K562 (cell line): ENCODE results near the gene ARMC12. TPM values are rescaled to one million over a fixed set of nuclear protein-coding genes. Genes with fewer than 3 reads are reported as not detected.
A peak's percentile ranks its signal among the peaks of the same experiment; 100 is the strongest.

ENCODE experiments used
- CBFB ChIP-seq: sonication (generic); formaldehyde crosslinking; IDR thresholded peaks from 2 replicates; pipeline ENCODE4 v1.4.0; 2020; ENCODE audit warnings: mild to moderate bottlenecking, missing genetic modification reagents
- EZH2 ChIP-seq: IDR thresholded peaks from 2 replicates; pipeline ENCODE4 v1.6.1; 2012; ENCODE audit warnings: low read depth, mild to moderate bottlenecking, inconsistent platforms, low read length, borderline replicate concordance
- HMGN3 ChIP-seq: IDR thresholded peaks from 2 replicates; pipeline ENCODE4 v1.6.1; 2011; ENCODE audit warnings: borderline replicate concordance, low read depth, mild to moderate bottlenecking, mixed read lengths, low read length; ENCODE audit not compliant: insufficient read length; ENCODE audit errors: extremely low read depth
- HNRNPLL ChIP-seq: fragments of 200-400 bp; formaldehyde crosslinking; IDR thresholded peaks from 2 replicates; pipeline ENCODE4 v1.6.1; 2017; ENCODE audit warnings: low read length, low read depth, mild to moderate bottlenecking; ENCODE audit not compliant: poor library complexity, severe bottlenecking
- KDM5B ChIP-seq: fragments of 200-600 bp; sonication (generic); IDR thresholded peaks from 2 replicates; pipeline ENCODE4 v1.6.1; 2012; ENCODE audit warnings: low read depth, mild to moderate bottlenecking, moderate library complexity, low read length, control low read depth, inconsistent platforms; ENCODE audit not compliant: insufficient replicate concordance
- MCM2 ChIP-seq: fragments of 450-650 bp; IDR thresholded peaks from 2 replicates; pipeline ENCODE4 v1.6.1; 2017; ENCODE audit warnings: low read depth, mild to moderate bottlenecking
- POLR2AphosphoS2 ChIP-seq: IDR thresholded peaks from 2 replicates; pipeline ENCODE4 v1.6.1; 2012; ENCODE audit warnings: low read length, improper control_type of control experiment
- RBM15 ChIP-seq: fragments of 200-400 bp; formaldehyde crosslinking; IDR thresholded peaks from 2 replicates; pipeline ENCODE4 v1.6.1; 2018; ENCODE audit warnings: mild to moderate bottlenecking, low read length, moderate library complexity; ENCODE audit not compliant: insufficient read depth
- SAP30 ChIP-seq: fragments of 200-600 bp; sonication (generic); IDR thresholded peaks from 2 replicates; pipeline ENCODE4 v1.6.1; 2012; ENCODE audit warnings: borderline replicate concordance, low read depth, mild to moderate bottlenecking, moderate library complexity, low read length, control low read depth, inconsistent platforms; ENCODE audit not compliant: insufficient read depth, poor library complexity, severe bottlenecking
- TCF7L2 ChIP-seq: fragments of 150-350 bp; IDR thresholded peaks from 2 replicates; pipeline ENCODE4 v1.6.1; 2016; ENCODE audit warnings: low read depth, mild to moderate bottlenecking, low read length, moderate library complexity
- ZNF175 ChIP-seq: fragments of 200-800 bp; sonication (Bioruptor generic); IDR thresholded peaks from 2 replicates; pipeline ENCODE4 v1.6.1; 2016; ENCODE audit warnings: low read depth, mild to moderate bottlenecking, missing genetic modification characterization, missing compliant biosample characterization
- ZNF217 ChIP-seq: sonication (generic); formaldehyde crosslinking; IDR thresholded peaks from 2 replicates; pipeline ENCODE4 v1.8.0; 2022; ENCODE audit warnings: mild to moderate bottlenecking, missing genetic modification reagents
- ZNF561 ChIP-seq: fragments of 450-650 bp; formaldehyde crosslinking; conservative IDR thresholded peaks from 2 replicates; pipeline ENCODE4 v1.4.0; 2020; ENCODE audit warnings: mild to moderate bottlenecking, moderate library complexity
- polyA plus RNA-seq, 8 experiments: library from polyadenylated mRNA; depleted of rRNA in 4 of 8; stranded (reverse) in 5 of 8; unstranded in 3 of 8; fragments of >200 nt; fragmentation: Nextera tagmentation in 2 of 8; fragmentation: Illumina TruSeq in 1 of 8; extraction: Ambion mirVana in 2 of 8; extraction: Trizol in 1 of 8; gene quantifications; 2 replicates each; pipeline versions ENCODE4 v1.2.1 to v1.2.3, GENCODE V29; 2011 to 2014; ENCODE audit warnings: inconsistent platforms in 1 of 8, missing spikeins in 1 of 8
- total RNA-seq, 7 experiments: library from RNA; depleted of rRNA in 6 of 7; stranded (reverse); fragments of >200 nt in 6 of 7; fragmentation: Illumina TruSeq in 2 of 7; extraction: Trizol in 2 of 7; gene quantifications; 2 replicates each; pipeline versions ENCODE4 v1.2.1 to v1.2.3, GENCODE V29; 2011 to 2021; ENCODE audit warnings: low replicate concordance in 1 of 7
- TF ChIP-seq, protein P1 (sequence below): sonication (generic); formaldehyde crosslinking; IDR thresholded peaks from 2 replicates; pipeline ENCODE4 v1.8.1; 2023; ENCODE audit warnings: missing genetic modification reagents, mild to moderate bottlenecking, borderline replicate concordance
- TF ChIP-seq, protein P2 (sequence below): fragments of 200-800 bp; sonication (Bioruptor generic); IDR thresholded peaks from 2 replicates; pipeline ENCODE4 v1.6.1; 2017; ENCODE audit warnings: missing genetic modification characterization, missing compliant biosample characterization

The ARMC12 gene
- total and polyA plus RNA-seq, 9 of the 15 experiments (the other 6 are each of a cell fraction or from before 2014, with no cell fraction given) = 0.09 to 0.58 (median 0.31) TPM; not detected in 3

GRCh38 chr6:35731736-35732532 is 4.9 kb upstream of the ARMC12 start (continued):
- TF ChIP-seq ZNF175 = peak; percentile 58; the same call in 1 of the 2 replicates
- peak; percentile 90 for TF ChIP-seq KDM5B
- peak; percentile 75 for TF ChIP-seq SAP30
- TF ChIP-seq ZNF217 (CRISPR knock-in tag) = no peak
- TF ChIP-seq ZNF561 (CRISPR knock-in tag) = no peak
- peak; percentile 62 for TF ChIP-seq HNRNPLL
- TF ChIP-seq POLR2AphosphoS2 = no peak
- TF ChIP-seq MCM2 = no peak
- TF ChIP-seq TCF7L2 = peak; percentile 68; the same call in 1 of the 2 replicates
- no peak for TF ChIP-seq EZH2
- no peak for TF ChIP-seq RBM15
- TF ChIP-seq, protein P1, sequence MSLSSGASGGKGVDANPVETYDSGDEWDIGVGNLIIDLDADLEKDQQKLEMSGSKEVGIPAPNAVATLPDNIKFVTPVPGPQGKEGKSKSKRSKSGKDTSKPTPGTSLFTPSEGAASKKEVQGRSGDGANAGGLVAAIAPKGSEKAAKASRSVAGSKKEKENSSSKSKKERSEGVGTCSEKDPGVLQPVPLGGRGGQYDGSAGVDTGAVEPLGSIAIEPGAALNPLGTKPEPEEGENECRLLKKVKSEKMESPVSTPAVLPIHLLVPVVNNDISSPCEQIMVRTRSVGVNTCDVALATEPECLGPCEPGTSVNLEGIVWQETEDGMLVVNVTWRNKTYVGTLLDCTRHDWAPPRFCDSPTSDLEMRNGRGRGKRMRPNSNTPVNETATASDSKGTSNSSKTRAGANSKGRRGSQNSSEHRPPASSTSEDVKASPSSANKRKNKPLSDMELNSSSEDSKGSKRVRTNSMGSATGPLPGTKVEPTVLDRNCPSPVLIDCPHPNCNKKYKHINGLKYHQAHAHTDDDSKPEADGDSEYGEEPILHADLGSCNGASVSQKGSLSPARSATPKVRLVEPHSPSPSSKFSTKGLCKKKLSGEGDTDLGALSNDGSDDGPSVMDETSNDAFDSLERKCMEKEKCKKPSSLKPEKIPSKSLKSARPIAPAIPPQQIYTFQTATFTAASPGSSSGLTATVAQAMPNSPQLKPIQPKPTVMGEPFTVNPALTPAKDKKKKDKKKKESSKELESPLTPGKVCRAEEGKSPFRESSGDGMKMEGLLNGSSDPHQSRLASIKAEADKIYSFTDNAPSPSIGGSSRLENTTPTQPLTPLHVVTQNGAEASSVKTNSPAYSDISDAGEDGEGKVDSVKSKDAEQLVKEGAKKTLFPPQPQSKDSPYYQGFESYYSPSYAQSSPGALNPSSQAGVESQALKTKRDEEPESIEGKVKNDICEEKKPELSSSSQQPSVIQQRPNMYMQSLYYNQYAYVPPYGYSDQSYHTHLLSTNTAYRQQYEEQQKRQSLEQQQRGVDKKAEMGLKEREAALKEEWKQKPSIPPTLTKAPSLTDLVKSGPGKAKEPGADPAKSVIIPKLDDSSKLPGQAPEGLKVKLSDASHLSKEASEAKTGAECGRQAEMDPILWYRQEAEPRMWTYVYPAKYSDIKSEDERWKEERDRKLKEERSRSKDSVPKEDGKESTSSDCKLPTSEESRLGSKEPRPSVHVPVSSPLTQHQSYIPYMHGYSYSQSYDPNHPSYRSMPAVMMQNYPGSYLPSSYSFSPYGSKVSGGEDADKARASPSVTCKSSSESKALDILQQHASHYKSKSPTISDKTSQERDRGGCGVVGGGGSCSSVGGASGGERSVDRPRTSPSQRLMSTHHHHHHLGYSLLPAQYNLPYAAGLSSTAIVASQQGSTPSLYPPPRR (CRISPR knock-in tag) = 0 out of 2 replicates have a peak, but pooled peaks have one; percentile 2
- TF ChIP-seq, protein P2, sequence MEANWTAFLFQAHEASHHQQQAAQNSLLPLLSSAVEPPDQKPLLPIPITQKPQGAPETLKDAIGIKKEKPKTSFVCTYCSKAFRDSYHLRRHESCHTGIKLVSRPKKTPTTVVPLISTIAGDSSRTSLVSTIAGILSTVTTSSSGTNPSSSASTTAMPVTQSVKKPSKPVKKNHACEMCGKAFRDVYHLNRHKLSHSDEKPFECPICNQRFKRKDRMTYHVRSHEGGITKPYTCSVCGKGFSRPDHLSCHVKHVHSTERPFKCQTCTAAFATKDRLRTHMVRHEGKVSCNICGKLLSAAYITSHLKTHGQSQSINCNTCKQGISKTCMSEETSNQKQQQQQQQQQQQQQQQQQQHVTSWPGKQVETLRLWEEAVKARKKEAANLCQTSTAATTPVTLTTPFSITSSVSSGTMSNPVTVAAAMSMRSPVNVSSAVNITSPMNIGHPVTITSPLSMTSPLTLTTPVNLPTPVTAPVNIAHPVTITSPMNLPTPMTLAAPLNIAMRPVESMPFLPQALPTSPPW = peak; percentile 99
- TF ChIP-seq CBFB = 0 out of 2 replicates have a peak, but pooled peaks have one; percentile 83
- TF ChIP-seq HMGN3 = peak; percentile 95
